B cell (primary cell): ENCODE data around the gene BCL7C. TPM values are rescaled to one million over a fixed set of nuclear protein-coding genes. Genes with fewer than 3 reads are reported as not detected.
A peak's percentile ranks its signal among the peaks of the same experiment; 100 is the strongest.

Source experiments
- ATAC-seq: fragments of 200-7000 bp; cut with Tn5 transposase; one replicate; pipeline ENCODE4 v1.10.0; 2021; ENCODE audit warnings: low read depth, mild to moderate bottlenecking, moderate number of reproducible peaks, moderate library complexity
- CTCF ChIA-PET: fragments of 350-600 bp; sonication (Branson Sonifier 250); formaldehyde crosslinking; loops from one replicate; lab custom pipeline; 2021; ENCODE audit warnings: antibody characterized with exemption, inconsistent platforms; lab: Charles Lee
- POLR2A ChIA-PET: fragments of 350-600 bp; sonication (Branson Sonifier 250); formaldehyde crosslinking; loops from one replicate; lab custom pipeline; 2021; ENCODE audit warnings: antibody characterized with exemption; lab: Charles Lee
- DNase-seq: peaks from one replicate; pipeline ENCODE4 v3.0.0; 2013
- H2AFZ ChIP-seq: 2 replicates; pipeline ENCODE4 v1.6.1; 2012; ENCODE audit warnings: mild to moderate bottlenecking, low read depth, low read length; ENCODE audit not compliant: insufficient read depth, poor library complexity, severe bottlenecking
- H3K27ac ChIP-seq, 2 donors: 1 replicate in 1 of 2; 2 replicates in 1 of 2; pipeline ENCODE4 v1.5.1; 2012 to 2013; ENCODE audit warnings: low read length in 2 of 2, mild to moderate bottlenecking in 2 of 2, moderate library complexity in 1 of 2
- H3K27me3 ChIP-seq, 4 experiments: fragments of 200-600 bp in 1 of 4; sonication (generic) in 1 of 4; replicated peaks in 1 of 4; 1 replicate in 2 of 4; 2 replicates in 2 of 4; pipeline versions ENCODE4 v1.6.1 to v1.7.0; 2013 to 2016; ENCODE audit warnings: low read length in 3 of 4, mild to moderate bottlenecking in 2 of 4, mixed read lengths in 1 of 4, moderate library complexity in 1 of 4; ENCODE audit not compliant: insufficient read depth in 4 of 4, control insufficient read depth in 3 of 4; ENCODE audit errors: control extremely low read depth in 1 of 4
- H3K36me3 ChIP-seq, 2 experiments: replicated peaks in 1 of 2; 1 replicate in 1 of 2; 2 replicates in 1 of 2; pipeline versions ENCODE4 v1.6.1 to v1.7.1; 2013; ENCODE audit warnings: low read length in 1 of 2; ENCODE audit not compliant: insufficient read depth in 2 of 2, control insufficient read depth in 1 of 2; ENCODE audit errors: control extremely low read depth in 1 of 2, extremely low read depth in 1 of 2
- H3K4me1 ChIP-seq, 2 donors: fragments of 200-600 bp in 1 of 2; sonication (generic) in 1 of 2; 1 replicate in 1 of 2; 2 replicates in 1 of 2; pipeline versions ENCODE4 v1.5.1 to v1.6.1; 2013 to 2017; ENCODE audit warnings: low read length in 2 of 2; ENCODE audit not compliant: control insufficient read depth in 2 of 2, insufficient read depth in 2 of 2
- H3K4me2 ChIP-seq: replicated peaks from 2 replicates; pipeline ENCODE3; 2012; ENCODE audit warnings: mild to moderate bottlenecking, low read depth, low read length; ENCODE audit not compliant: poor library complexity, severe bottlenecking
- H3K4me3 ChIP-seq, 5 experiments: fragments of 200-600 bp in 1 of 5; sonication (generic) in 1 of 5; 1 replicate in 3 of 5; 2 replicates in 2 of 5; pipeline versions ENCODE4 v1.5.1 to v1.7.0; 2011 to 2016; ENCODE audit warnings: low read length in 4 of 5, mild to moderate bottlenecking in 4 of 5, low read depth in 2 of 5, control low read depth in 1 of 5, moderate library complexity in 1 of 5; ENCODE audit not compliant: insufficient read depth in 1 of 5; ENCODE audit errors: control extremely low read depth in 1 of 5, extremely low read depth in 1 of 5
- H3K79me2 ChIP-seq: fragments of 200-600 bp; sonication (generic); one replicate; pipeline ENCODE4 v1.6.0; 2016; ENCODE audit warnings: low read length; ENCODE audit not compliant: control insufficient read depth, insufficient read depth
- H3K9ac ChIP-seq: fragments of 200-600 bp; sonication (generic); 2 replicates; pipeline ENCODE4 v1.6.1; 2017; ENCODE audit warnings: mild to moderate bottlenecking, low read length, moderate library complexity
- H3K9me3 ChIP-seq, 3 donors: one replicate each; pipeline versions ENCODE4 v1.6.1 to v1.7.1; 2013; ENCODE audit warnings: low read length in 2 of 3; ENCODE audit not compliant: control insufficient read depth in 2 of 3, insufficient read depth in 1 of 3; ENCODE audit errors: control extremely low read depth in 1 of 3
- H4K20me1 ChIP-seq: 2 replicates; pipeline ENCODE4 v1.6.0; 2012; ENCODE audit warnings: mild to moderate bottlenecking, low read length; ENCODE audit not compliant: insufficient read depth, control insufficient read depth, poor library complexity, severe bottlenecking
- H3K27ac Mint-ChIP-seq: one replicate; pipeline ENCODE4 v1.8.0; 2021; ENCODE audit warnings: mixed read lengths
- H3K27me3 Mint-ChIP-seq: one replicate; pipeline ENCODE4 v1.8.0; 2021; ENCODE audit warnings: mixed read lengths
- H3K4me1 Mint-ChIP-seq: one replicate; pipeline ENCODE4 v1.8.0; 2021; ENCODE audit warnings: mixed read lengths
- H3K4me3 Mint-ChIP-seq: one replicate; pipeline ENCODE4 v1.8.0; 2021; ENCODE audit warnings: mixed read lengths
- H3K9me3 Mint-ChIP-seq: one replicate; pipeline ENCODE4 v1.8.0; 2022; ENCODE audit warnings: mixed read lengths; ENCODE audit not compliant: insufficient read depth
- CTCF ChIP-seq: fragments of 200-600 bp; IDR thresholded peaks from one replicate; pipeline ENCODE4 v1.8.0; 2022; ENCODE audit warnings: antibody characterized with exemption, mild to moderate bottlenecking
- EZH2 ChIP-seq: IDR thresholded peaks from 2 replicates; pipeline ENCODE4 v1.6.1; 2012; ENCODE audit warnings: borderline replicate concordance, low read depth, mild to moderate bottlenecking, moderate library complexity, low read length; ENCODE audit not compliant: insufficient read depth, poor library complexity, severe bottlenecking
- WGBS: methylation state at CpG from one replicate; pipeline ENCODE4 v1.1.5; 2013; ENCODE audit warnings: missing lambda C conversion rate; ENCODE audit not compliant: insufficient coverage; 5-methylcytosine and 5-hydroxymethylcytosine counted together
- intact Hi-C: fragments of 100-400 bp; cut with micrococcal nuclease; formaldehyde crosslinking; loops from one replicate; pipeline ENCODE4 v1.10.0; 2022
- polyA plus RNA-seq: library from polyadenylated mRNA; depleted of rRNA; stranded (reverse); fragments of >200 nt; gene quantifications from 2 replicates; pipeline ENCODE4 v1.2.3, GENCODE V29; 2012
- total RNA-seq, 2 donors: library from RNA; stranded (reverse); fragments of 120-200 nt in 1 of 2; gene quantifications; 1 replicate in 1 of 2; 2 replicates in 1 of 2; pipeline versions ENCODE4 v1.2.3 to v1.2.4, GENCODE V29; 2013 to 2022

The BCL7C gene
- total and polyA plus RNA-seq, 2 donors (not counting 1 experiment from before 2014, with no cell fraction given) = 17.1 to 30.5 TPM

DNA sequence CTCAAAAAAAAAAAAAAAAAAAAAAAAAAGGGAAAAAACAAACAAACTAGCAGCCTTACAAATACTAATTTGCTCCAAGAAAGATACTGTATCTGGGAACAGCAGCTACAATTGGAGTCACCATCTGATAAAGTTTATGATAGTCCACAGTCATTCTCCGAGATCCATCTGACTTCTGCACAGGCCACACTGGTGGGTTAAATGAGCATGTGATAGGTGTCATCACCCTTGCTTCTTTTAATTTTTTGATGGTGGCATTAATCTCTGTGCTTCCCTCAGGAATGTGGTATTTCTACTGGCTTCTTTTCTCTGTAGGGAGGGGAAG, 49.6 kb downstream of the BCL7C start:
- H3K4me3 Mint-ChIP-seq = no peak overlapping the region
- no CpG with 5 or more reads among the region's 1 CpG for WGBS
- Histone ChIP-seq H3K4me3 (no peak overlapping the region), H3K27ac (no peak overlapping the region), H2AFZ (peak overlapping the region; percentile 92), H4K20me1 (no peaks in the 10 kb centered on the region), H3K9ac (no peak overlapping the region), H3K4me2 (no peak overlapping the region), H3K27me3 (no peaks in the 10 kb centered on the region), H3K79me2 (no peaks in the 10 kb centered on the region), H3K9me3 (no peaks in the 10 kb centered on the region), H3K36me3 (no peaks in the 10 kb centered on the region), H3K4me1 (peaks cover 6 to 9% of the 10 kb centered on the region in 2 donors)
- no peaks in the 10 kb centered on the region for H3K9me3 Mint-ChIP-seq
- peaks cover 3% of the 10 kb centered on the region for H3K27me3 Mint-ChIP-seq
- ChIA-PET POLR2A (interaction anchor here (0.7 to 1.4 kb wide), 4 partner anchors 31 to 84 kb away, joined by 3 to 13 read pairs (median 4); no protein-coding TSS in a partner anchor), CTCF (interaction anchor here (0.6 to 7.8 kb wide), 29 partner anchors 11 to 599 kb away, joined by 3 to 138 read pairs (median 5); partner anchors contain the start of genes BCL7C, CTF1 and ZNF843)
- TF ChIP-seq EZH2 = no peak
- no peak for TF ChIP-seq CTCF
- no peak overlapping the region for H3K27ac Mint-ChIP-seq
- intact Hi-C loops = loop anchor here (1.0 kb wide), 4 partner anchors 31 to 98 kb away; no protein-coding TSS in a partner anchor
- ATAC-seq (no peak), DNase-seq (no peak)
- peaks cover 9% of the 10 kb centered on the region for H3K4me1 Mint-ChIP-seq

GRCh38 chr16:30843501-30843900, 50.4 kb downstream of the BCL7C start:
- no peak overlapping the region for H3K27ac Mint-ChIP-seq
- H3K27me3 ChIP-seq = no peaks in the 10 kb centered on the region
- peaks cover 6 to 9% of the 10 kb centered on the region in 2 donors for H3K4me1 ChIP-seq
- H3K4me2 ChIP-seq = no peak overlapping the region
- CTCF ChIA-PET = interaction anchor here (1.2 to 7.8 kb wide), 9 partner anchors 12 to 299 kb away, joined by 3 to 138 read pairs (median 29); partner anchors contain the start of gene CTF1
- 94% methylated on average over 4 of the region's 5 CpGs for WGBS
- H3K4me1 Mint-ChIP-seq = peaks cover 9% of the 10 kb centered on the region
- H3K9me3 Mint-ChIP-seq = no peaks in the 10 kb centered on the region
- H3K36me3 ChIP-seq = no peaks in the 10 kb centered on the region
- intact Hi-C loops = no loop called here
- DNase-seq (no peak), ATAC-seq (no peak)
- H3K9ac ChIP-seq = no peak overlapping the region
- no peak overlapping the region for H2AFZ ChIP-seq
- peaks cover 3% of the 10 kb centered on the region for H3K27me3 Mint-ChIP-seq
- no peaks in the 10 kb centered on the region for H3K9me3 ChIP-seq
- no peaks in the 10 kb centered on the region for H4K20me1 ChIP-seq
- no peak overlapping the region for H3K27ac ChIP-seq
- no peak overlapping the region for H3K4me3 ChIP-seq
- no peak overlapping the region for H3K4me3 Mint-ChIP-seq
- no peaks in the 10 kb centered on the region for H3K79me2 ChIP-seq
- POLR2A ChIA-PET = interaction anchor here (0.7 to 1.3 kb wide), 2 partner anchors 21 to 59 kb away, joined by 3 to 9 read pairs; no protein-coding TSS in a partner anchor
- TF ChIP-seq EZH2 (no peak), CTCF (no peak)
